Measurements from ENCODE around the gene RBM20. TPM values are rescaled to one million over a fixed set of nuclear protein-coding genes. Genes with fewer than 3 reads are reported as not detected.

Gene RBM20
- total RNA-seq, 2 donors from 2014 or later, result 51.7 to 59.9 TPM

DNA sequence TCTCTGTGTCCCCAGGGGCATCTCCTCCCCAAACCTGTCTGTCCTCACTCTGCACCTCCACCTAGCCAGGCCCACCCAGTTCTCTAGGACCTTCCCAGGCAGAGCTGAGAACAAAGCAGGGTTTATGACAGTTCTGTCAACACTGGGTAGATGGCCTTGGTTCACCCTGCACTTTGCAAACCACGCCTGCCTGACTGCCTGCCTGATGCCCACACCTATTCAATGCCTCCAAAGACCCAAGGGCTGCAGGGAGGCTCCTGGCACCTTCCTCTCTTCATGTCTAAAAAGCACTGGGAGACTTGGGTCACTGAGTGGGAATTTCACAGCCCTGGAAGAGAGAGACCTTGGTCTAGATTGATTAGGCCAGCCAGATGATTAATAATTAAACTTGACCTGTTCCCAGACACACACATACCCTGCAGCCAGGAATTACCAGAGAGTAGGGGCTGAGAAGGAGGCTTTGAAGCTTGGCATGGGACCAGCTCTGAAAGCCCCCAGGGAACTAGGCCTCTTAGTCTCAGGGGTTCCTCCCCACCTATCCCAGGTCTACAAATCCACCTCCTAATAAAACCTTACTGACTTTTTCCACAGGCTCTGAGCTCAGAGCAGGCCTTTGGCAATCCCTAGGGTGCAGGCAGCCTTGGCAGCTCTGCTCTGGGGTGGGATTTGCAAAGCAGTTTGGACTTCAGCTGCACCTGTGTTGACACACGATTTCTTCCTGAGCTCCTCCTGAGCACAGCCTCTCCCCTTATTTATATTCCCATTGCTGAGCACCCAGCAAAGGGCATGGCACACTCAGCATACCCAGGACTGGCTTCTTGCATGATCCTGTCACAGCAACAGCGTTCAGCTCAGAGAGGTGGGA is 201.9 kb downstream of the RBM20 start:
- Histone ChIP-seq H3K36me3 (no peaks in the 10 kb centered on the region), H3K27me3 (no peaks in the 10 kb centered on the region), H3K4me3 (no peak overlapping the region), H3K9me3 (no peaks in the 10 kb centered on the region), H3K27ac (no peak overlapping the region), H3K4me1 (peaks cover 0 to 2% of the 10 kb centered on the region in 2 donors)
- no peak for DNase-seq (ENCODE audit: low spot score)
- TF ChIP-seq, protein P1, sequence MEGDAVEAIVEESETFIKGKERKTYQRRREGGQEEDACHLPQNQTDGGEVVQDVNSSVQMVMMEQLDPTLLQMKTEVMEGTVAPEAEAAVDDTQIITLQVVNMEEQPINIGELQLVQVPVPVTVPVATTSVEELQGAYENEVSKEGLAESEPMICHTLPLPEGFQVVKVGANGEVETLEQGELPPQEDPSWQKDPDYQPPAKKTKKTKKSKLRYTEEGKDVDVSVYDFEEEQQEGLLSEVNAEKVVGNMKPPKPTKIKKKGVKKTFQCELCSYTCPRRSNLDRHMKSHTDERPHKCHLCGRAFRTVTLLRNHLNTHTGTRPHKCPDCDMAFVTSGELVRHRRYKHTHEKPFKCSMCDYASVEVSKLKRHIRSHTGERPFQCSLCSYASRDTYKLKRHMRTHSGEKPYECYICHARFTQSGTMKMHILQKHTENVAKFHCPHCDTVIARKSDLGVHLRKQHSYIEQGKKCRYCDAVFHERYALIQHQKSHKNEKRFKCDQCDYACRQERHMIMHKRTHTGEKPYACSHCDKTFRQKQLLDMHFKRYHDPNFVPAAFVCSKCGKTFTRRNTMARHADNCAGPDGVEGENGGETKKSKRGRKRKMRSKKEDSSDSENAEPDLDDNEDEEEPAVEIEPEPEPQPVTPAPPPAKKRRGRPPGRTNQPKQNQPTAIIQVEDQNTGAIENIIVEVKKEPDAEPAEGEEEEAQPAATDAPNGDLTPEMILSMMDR (IDR thresholded peaks at IDR 0.05), result no peak

DNA sequence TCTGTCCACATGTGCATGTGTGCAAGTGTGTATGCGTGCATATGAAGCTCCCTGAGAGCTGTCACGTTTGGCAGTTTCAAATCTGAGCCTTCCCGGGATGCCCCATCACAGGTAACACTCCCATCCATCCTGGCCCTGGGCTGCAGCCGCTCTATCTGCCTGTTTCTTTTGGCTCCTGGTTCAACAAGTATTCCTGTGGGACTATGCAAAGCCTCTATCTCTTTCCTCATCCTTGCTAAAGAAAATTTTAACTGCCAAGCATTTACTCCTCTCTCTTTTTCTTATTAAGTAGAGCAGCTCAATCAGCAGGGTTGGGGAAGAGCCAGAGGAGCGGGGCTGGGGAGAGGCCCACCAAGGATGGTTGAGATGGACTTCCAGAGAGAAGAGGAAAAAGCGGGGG is 203.2 kb downstream of the RBM20 start:
- TF ChIP-seq, protein P1 (IDR thresholded peaks at IDR 0.05), result no peak
- no peaks in the 10 kb centered on the region for H3K4me1 ChIP-seq

DNA sequence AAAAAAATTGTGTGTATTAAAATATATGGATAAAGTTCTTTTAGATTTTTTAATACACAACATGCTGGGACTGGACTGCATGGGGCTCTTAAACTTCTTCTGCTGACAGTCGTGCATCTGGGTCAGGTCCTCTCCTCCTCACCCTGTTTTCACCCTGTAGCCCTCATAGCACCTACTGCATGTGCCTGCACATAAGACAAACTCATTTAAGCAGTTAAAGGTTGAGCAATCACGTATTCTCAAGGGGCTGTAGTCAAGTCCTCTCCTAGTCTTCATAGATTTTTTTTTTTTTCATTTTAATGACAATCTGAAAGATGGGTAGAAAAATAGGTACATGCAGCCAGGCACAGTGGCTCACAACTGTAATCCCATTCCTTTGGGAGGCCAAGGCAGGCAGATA is 204.0 kb downstream of the RBM20 start:
- H3K27ac ChIP-seq, result no peak overlapping the region
- no peak for DNase-seq (ENCODE audit: low spot score)
- no peak overlapping the region for H3K4me3 ChIP-seq
- TF ChIP-seq, protein P1 (IDR thresholded peaks at IDR 0.05), result no peak
- H3K36me3 ChIP-seq, result no peaks in the 10 kb centered on the region
- no peaks in the 10 kb centered on the region for H3K4me1 ChIP-seq
- no peaks in the 10 kb centered on the region for H3K9me3 ChIP-seq
- no peaks in the 10 kb centered on the region for H3K27me3 ChIP-seq

More for the DNA sequence above, 203.2 kb downstream of the RBM20 start:
- no peak overlapping the region for H3K27ac ChIP-seq
- H3K4me3 ChIP-seq, result no peak overlapping the region
- no peaks in the 10 kb centered on the region for H3K36me3 ChIP-seq
- H3K27me3 ChIP-seq, result no peaks in the 10 kb centered on the region
- DNase-seq (ENCODE audit: low spot score), result no peak
- H3K9me3 ChIP-seq, result no peaks in the 10 kb centered on the region

DNA sequence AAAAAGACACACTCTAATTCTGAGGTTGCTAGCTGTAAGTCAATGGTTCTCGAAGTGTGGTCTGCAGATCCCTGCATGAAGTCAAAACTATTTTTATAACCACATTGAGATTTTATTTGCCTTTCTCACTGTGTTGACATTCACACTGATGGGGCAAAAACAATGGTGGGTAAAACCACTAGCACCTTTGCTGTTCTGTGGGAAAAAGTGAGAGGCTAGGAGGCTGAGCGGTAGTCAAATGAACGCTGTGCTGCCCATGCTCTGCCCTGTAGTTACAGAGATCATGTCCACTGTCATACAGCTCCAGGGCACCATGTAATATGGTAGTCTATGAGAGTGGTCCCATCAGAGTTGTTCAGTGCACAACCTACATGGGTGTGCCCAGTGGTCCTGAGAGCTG is 206.0 kb downstream of the RBM20 start:
- Histone ChIP-seq H3K27ac (no peak overlapping the region), H3K36me3 (no peaks in the 10 kb centered on the region), H3K4me3 (no peak overlapping the region), H3K27me3 (no peaks in the 10 kb centered on the region), H3K9me3 (no peaks in the 10 kb centered on the region), H3K4me1 (no peaks in the 10 kb centered on the region)
- DNase-seq (ENCODE audit: low spot score), result no peak
- TF ChIP-seq, protein P1 (IDR thresholded peaks at IDR 0.05), result no peak

DNA sequence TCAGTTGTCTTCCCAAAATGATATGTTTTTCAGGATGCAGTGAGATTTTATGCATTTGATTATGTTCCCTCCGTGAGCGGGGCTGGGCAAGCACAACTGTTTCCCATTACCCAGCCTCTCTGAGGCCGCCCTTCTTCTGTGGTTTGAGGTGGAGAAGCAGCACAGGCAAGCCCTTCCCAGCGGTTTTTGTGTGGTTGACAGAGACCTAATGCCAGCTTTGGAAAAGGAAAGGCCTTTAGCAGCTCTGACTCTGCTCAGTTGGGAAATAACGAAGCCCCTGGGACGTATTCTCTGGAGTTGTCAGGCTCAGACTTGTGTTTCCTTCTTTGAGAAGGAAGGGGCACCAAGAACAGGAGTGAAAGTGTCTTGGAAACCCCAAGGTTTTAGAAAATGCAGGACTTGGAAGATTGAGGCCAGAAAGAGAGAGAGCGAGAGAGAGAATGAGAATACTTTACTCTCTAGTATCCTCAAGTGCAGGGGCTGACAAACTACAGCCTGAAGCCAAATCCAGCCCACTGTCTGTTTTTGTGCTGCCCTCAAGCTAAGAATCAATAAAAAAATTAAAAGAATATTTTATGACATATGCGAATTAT is 207.0 kb downstream of the RBM20 start:
- H3K27me3 ChIP-seq, result no peaks in the 10 kb centered on the region
- no peaks in the 10 kb centered on the region for H3K36me3 ChIP-seq
- peak; percentile 56 for DNase-seq (ENCODE audit: low spot score)
- H3K4me3 ChIP-seq, result no peak overlapping the region
- no peak overlapping the region for H3K27ac ChIP-seq
- TF ChIP-seq, protein P1 (IDR thresholded peaks at IDR 0.05), result no peak
- no peaks in the 10 kb centered on the region for H3K4me1 ChIP-seq
- no peaks in the 10 kb centered on the region for H3K9me3 ChIP-seq
